Activated B cell treated with CpG ODN at 0.5 μM for 24 hours (primary cell): Measurements from ENCODE around the gene COL13A1. TPM values are rescaled to one million over a fixed set of nuclear protein-coding genes. Genes with fewer than 3 reads are reported as not detected.

Experiments used
- ATAC-seq: fragments of 200-7000 bp; cut with Tn5 transposase; one replicate; pipeline ENCODE4 v1.10.0; 2021; ENCODE audit warnings: low read depth, mild to moderate bottlenecking, moderate library complexity
- CTCF ChIA-PET: fragments of 350-600 bp; sonication (Branson Sonifier 250); formaldehyde crosslinking; loops from one replicate; lab custom pipeline; 2021; ENCODE audit warnings: antibody characterized with exemption; lab: Charles Lee
- POLR2A ChIA-PET: fragments of 350-600 bp; sonication (Branson Sonifier 250); formaldehyde crosslinking; loops from one replicate; lab custom pipeline; 2021; ENCODE audit warnings: antibody characterized with exemption; lab: Charles Lee
- DNase-seq: peaks from one replicate; pipeline ENCODE4 v3.0.0; 2022
- H3K27ac Mint-ChIP-seq: one replicate; pipeline ENCODE4 v1.8.0; 2020; ENCODE audit warnings: mixed read lengths
- H3K27me3 Mint-ChIP-seq: one replicate; pipeline ENCODE4 v1.8.0; 2021; ENCODE audit warnings: mixed read lengths
- H3K36me3 Mint-ChIP-seq: one replicate; pipeline ENCODE4 v1.8.0; 2021; ENCODE audit warnings: low read depth, mixed read lengths
- H3K4me1 Mint-ChIP-seq: one replicate; pipeline ENCODE4 v1.8.0; 2021; ENCODE audit warnings: mixed read lengths
- H3K4me3 Mint-ChIP-seq: one replicate; pipeline ENCODE4 v1.8.0; 2020; ENCODE audit warnings: mild to moderate bottlenecking, mixed read lengths
- H3K9me3 Mint-ChIP-seq: one replicate; pipeline ENCODE4 v1.8.0; 2020; ENCODE audit warnings: mixed read lengths
- intact Hi-C: fragments of 100-400 bp; cut with micrococcal nuclease; formaldehyde crosslinking; loops from one replicate; pipeline ENCODE4 v1.15.1; 2024
- total RNA-seq: library from RNA; stranded (reverse); gene quantifications from 2 replicates; pipeline ENCODE4 v1.2.3, GENCODE V29; 2022
- TF ChIP-seq, protein P1 (sequence below): fragments of 200-600 bp; IDR thresholded peaks from one replicate; pipeline ENCODE4 v1.8.0; 2022; ENCODE audit warnings: antibody characterized with exemption, mild to moderate bottlenecking

The COL13A1 gene
- total RNA-seq, 1 donor from 2014 or later, result not detected

DNA sequence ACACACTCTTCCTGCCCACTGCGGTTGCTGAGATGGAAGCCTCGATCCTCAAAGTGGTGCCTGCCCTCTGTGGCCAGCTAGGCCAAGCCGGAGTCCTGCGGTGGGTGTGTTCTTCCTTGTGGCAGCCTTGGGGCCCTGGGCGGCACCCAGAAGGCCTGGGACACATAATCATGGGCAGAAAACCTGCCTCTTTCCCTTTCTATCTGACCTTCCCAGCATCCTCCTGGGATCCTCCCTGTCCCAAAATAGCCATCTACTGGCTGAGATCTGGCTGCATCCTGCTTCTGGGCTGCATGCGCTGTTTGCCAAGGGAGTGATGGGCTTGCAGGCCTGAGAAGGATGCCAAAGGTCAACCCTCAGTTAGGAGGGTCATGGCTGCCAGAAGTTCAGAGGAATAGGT is 23.9 kb downstream of the COL13A1 start:
- H3K27ac Mint-ChIP-seq, result no peak overlapping the region
- POLR2A ChIA-PET, result no interaction called here

DNA sequence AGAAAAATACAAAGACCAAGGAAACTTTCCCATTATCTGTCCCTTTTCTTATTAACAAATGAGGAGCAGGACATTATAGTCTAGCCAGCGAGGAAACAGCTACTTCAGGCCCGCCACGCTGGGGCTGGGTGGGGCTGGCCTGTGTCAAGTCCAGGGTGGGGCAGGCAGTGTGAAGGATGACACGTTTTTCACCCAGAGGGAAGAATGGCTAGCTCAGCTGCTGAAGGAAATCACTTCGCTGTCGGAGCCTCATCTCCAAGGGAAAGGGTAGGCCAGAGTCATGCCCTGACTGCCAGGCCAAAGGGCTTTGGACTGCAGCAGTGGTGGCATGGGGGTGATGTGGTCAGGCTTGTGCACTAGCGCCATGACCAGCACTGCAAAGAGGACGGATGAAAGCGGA is 24.4 kb downstream of the COL13A1 start:
- POLR2A ChIA-PET, result no interaction called here
- TF ChIP-seq, protein P1, sequence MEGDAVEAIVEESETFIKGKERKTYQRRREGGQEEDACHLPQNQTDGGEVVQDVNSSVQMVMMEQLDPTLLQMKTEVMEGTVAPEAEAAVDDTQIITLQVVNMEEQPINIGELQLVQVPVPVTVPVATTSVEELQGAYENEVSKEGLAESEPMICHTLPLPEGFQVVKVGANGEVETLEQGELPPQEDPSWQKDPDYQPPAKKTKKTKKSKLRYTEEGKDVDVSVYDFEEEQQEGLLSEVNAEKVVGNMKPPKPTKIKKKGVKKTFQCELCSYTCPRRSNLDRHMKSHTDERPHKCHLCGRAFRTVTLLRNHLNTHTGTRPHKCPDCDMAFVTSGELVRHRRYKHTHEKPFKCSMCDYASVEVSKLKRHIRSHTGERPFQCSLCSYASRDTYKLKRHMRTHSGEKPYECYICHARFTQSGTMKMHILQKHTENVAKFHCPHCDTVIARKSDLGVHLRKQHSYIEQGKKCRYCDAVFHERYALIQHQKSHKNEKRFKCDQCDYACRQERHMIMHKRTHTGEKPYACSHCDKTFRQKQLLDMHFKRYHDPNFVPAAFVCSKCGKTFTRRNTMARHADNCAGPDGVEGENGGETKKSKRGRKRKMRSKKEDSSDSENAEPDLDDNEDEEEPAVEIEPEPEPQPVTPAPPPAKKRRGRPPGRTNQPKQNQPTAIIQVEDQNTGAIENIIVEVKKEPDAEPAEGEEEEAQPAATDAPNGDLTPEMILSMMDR, result no peak
- Mint-ChIP-seq H3K4me1 (no peaks in the 10 kb centered on the region), H3K27me3 (peaks cover 11% of the 10 kb centered on the region), H3K27ac (no peak overlapping the region), H3K4me3 (no peak overlapping the region), H3K9me3 (no peaks in the 10 kb centered on the region), H3K36me3 (no peaks in the 10 kb centered on the region)
- CTCF ChIA-PET, result no interaction called here
- intact Hi-C loops, result no loop called here
- no peak for DNase-seq
- no peak for ATAC-seq

More for the DNA sequence above, 23.9 kb downstream of the COL13A1 start:
- Mint-ChIP-seq H3K4me1 (no peaks in the 10 kb centered on the region), H3K4me3 (no peak overlapping the region), H3K9me3 (no peaks in the 10 kb centered on the region), H3K36me3 (no peaks in the 10 kb centered on the region), H3K27me3 (peaks cover 11% of the 10 kb centered on the region)
- CTCF ChIA-PET, result no interaction called here
- TF ChIP-seq, protein P1, result no peak
- ATAC-seq (no peak), DNase-seq (no peak)
- intact Hi-C loops, result no loop called here

GRCh38 chr10:69826789-69827554 is 25.3 kb downstream of the COL13A1 start:
- H3K4me3 Mint-ChIP-seq, result no peak overlapping the region
- no peak overlapping the region for H3K27ac Mint-ChIP-seq
- peaks cover 11% of the 10 kb centered on the region for H3K27me3 Mint-ChIP-seq
- CTCF ChIA-PET, result no interaction called here
- no peaks in the 10 kb centered on the region for H3K4me1 Mint-ChIP-seq
- ATAC-seq (no peak), DNase-seq (no peak)
- H3K36me3 Mint-ChIP-seq, result no peaks in the 10 kb centered on the region
- no peaks in the 10 kb centered on the region for H3K9me3 Mint-ChIP-seq
- TF ChIP-seq, protein P1, result no peak
- intact Hi-C loops, result no loop called here
- POLR2A ChIA-PET, result no interaction called here

DNA sequence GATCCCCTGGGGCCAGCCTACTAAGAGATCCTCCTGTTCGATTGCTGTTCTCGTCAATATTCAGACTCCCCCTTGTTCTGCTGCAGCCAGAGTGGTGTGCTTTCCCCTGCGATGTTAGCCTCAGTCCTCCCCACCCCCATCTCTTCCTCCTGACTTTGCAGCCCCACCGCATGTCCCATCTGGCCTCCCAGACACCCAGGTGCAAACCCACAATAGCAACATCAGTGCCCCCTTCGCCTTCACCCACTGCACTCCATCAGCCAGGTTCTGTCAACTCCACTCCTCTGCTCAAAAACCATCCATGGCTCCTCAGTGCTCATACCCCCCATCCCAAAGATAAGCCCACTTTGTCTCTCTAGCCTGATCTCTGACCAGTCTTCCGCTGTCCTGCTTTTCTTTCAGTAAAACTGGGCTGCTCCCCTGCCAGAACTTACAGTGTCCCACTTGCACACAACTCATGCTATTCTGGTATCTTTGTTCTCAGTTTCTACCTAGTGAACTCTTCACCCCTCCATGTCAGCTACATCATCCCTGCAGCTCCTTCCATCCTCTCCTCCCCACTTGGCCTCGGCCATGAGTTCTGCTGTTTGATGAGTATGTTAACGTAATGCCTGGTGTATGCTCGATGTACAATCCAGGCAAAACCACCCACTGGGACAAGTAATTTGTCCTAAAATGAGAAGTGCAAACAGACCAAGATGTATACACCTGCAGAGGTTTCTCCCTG is 26.6 kb downstream of the COL13A1 start:
- TF ChIP-seq, protein P1, result no peak
- intact Hi-C loops, result no loop called here
- POLR2A ChIA-PET, result no interaction called here
- peaks cover 11% of the 10 kb centered on the region for H3K27me3 Mint-ChIP-seq
- no peak for ATAC-seq
- DNase-seq, result no peak
- no peak overlapping the region for H3K27ac Mint-ChIP-seq
- no peaks in the 10 kb centered on the region for H3K4me1 Mint-ChIP-seq
- no peaks in the 10 kb centered on the region for H3K9me3 Mint-ChIP-seq
- no peak overlapping the region for H3K4me3 Mint-ChIP-seq
- CTCF ChIA-PET, result no interaction called here
- no peaks in the 10 kb centered on the region for H3K36me3 Mint-ChIP-seq

DNA sequence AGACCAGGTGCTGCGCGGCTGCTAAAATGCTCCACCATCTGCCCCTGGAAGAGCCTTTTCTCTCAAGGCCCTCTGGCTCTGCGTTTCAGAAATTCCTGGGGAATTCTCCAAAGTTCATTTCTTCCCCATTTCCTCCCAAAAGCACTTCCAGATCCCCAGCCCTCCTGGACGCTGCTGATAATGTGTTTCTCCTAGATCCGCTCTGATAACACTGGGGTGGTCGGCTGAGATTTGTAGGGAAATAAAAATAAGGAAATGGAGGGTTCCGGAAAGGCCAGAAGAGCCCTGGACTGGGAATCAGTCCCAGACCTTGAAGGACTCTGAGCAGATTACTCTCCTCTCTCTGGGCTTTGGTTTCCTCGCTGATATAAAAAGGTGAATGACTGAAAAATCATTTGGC is 28.1 kb downstream of the COL13A1 start:
- no peaks in the 10 kb centered on the region for H3K36me3 Mint-ChIP-seq
- ATAC-seq, result no peak
- ChIA-PET POLR2A (no interaction called here), CTCF (no interaction called here)
- no peak overlapping the region for H3K27ac Mint-ChIP-seq
- intact Hi-C loops, result no loop called here
- DNase-seq, result no peak
- H3K4me3 Mint-ChIP-seq, result no peak overlapping the region
- H3K4me1 Mint-ChIP-seq, result no peaks in the 10 kb centered on the region
- TF ChIP-seq, protein P1, result no peak
- no peaks in the 10 kb centered on the region for H3K9me3 Mint-ChIP-seq
- peaks cover 13% of the 10 kb centered on the region for H3K27me3 Mint-ChIP-seq
